ENCODE data around the gene ABCC11. TPM values are rescaled to one million over a fixed set of nuclear protein-coding genes. Genes with fewer than 3 reads are reported as not detected.

Gene ABCC11
- total and polyA plus RNA-seq, 2 of the 13 experiments (the other 11 are each of a cell fraction or from before 2014, with no cell fraction given): 1.0 to 1.4 TPM

- Histone ChIP-seq H2AFZ (ENCODE audit: low read length) (peak overlapping the region; percentile 75), H3K9ac (ENCODE audit: insufficient read depth, low read depth, low read length) (no peak overlapping the region), H3K79me2 (ENCODE audit: insufficient read depth, low read length) (no peaks in the 10 kb centered on the region), H3K27ac (ENCODE audit: extremely low read length, insufficient read depth, low read length) (no peak overlapping the region), H3K27me3 (ENCODE audit: control insufficient read depth in 1 of 2, insufficient read depth in 2 of 2, low read length in 2 of 2) (no peaks in the 10 kb centered on the region), H3K4me2 (ENCODE audit: low read depth, low read length) (peak overlapping the region; percentile 55), H3K4me1 (ENCODE audit: insufficient read depth, low read length) (peaks cover 20% of the 10 kb centered on the region), H4K20me1 (ENCODE audit: insufficient read depth, low read length) (no peaks in the 10 kb centered on the region), H3K4me3 (replicated peaks in 1 of 3; ENCODE audit: insufficient read depth in 1 of 3, low read depth in 2 of 3, low read length in 3 of 3) (no peak overlapping the region; a peak in 1 of 6 replicates), H3K9me3 (ENCODE audit: low read length) (no peaks in the 10 kb centered on the region), H3K36me3 (replicated peaks in 1 of 2; ENCODE audit: control insufficient read depth in 1 of 2, insufficient read depth in 2 of 2, low read length in 2 of 2) (no peaks in the 10 kb centered on the region)
- in situ Hi-C loops (cut with HindIII; ENCODE audit: extremely low pct_ligation_motif_present, low pct_unique_long_range_greater_than_20kb) (no loop called here), intact Hi-C loops (cut with micrococcal nuclease; ENCODE audit: unreplicated experiment) (no loop called here)
- POLR2A ChIA-PET: interaction anchor here (1.1 to 1.2 kb wide), 3 partner anchors 11 to 51 kb away, joined by 4 to 11 read pairs (median 5); no protein-coding TSS in a partner anchor
- ATAC-seq: peak; percentile 74
- TF ChIP-seq GATAD2A (CRISPR knock-in tag; IDR thresholded peaks at IDR 0.05) (peak; percentile 31; the same call in 1 of the 2 replicates), HNF4G (IDR thresholded peaks at IDR 0.05; ENCODE audit: borderline replicate concordance, low read depth, low read length) (peak; percentile 11; the same call in 1 of the 2 replicates), HNF4G (CRISPR knock-in tag; IDR thresholded peaks at IDR 0.05; ENCODE audit: borderline replicate concordance, low read depth) (no peak), SMC3 (IDR thresholded peaks at IDR 0.05; ENCODE audit: low read length) (peak; percentile 31; the same call in 1 of the 2 replicates), NR2F6 (IDR thresholded peaks at IDR 0.05) (peak; percentile 43; the same call in 1 of the 2 replicates), NR2F6 (CRISPR knock-in tag; IDR thresholded peaks at IDR 0.05) (no peak), CREB1 (IDR thresholded peaks at IDR 0.05) (no peak), CREB1 (CRISPR knock-in tag; IDR thresholded peaks at IDR 0.05) (peak; percentile 17; the same call in 1 of the 2 replicates), ATF4 (CRISPR knock-in tag; IDR thresholded peaks at IDR 0.05) (peak in 1 of 2 experiments; percentile 62; a peak in 2 of 4 replicates), ZNF225 (CRISPR knock-in tag; IDR thresholded peaks at IDR 0.05) (no peak), FOXA3 (CRISPR knock-in tag; IDR thresholded peaks at IDR 0.05) (peak; percentile 46), FOXA1 (IDR thresholded peaks at IDR 0.05) (no peak), FOXA1 (CRISPR knock-in tag; IDR thresholded peaks at IDR 0.05) (peak; percentile 40; the same call in 1 of the 2 replicates), ZNF75D (CRISPR knock-in tag; IDR thresholded peaks at IDR 0.05; ENCODE audit: borderline replicate concordance) (no peak), EP300 (IDR thresholded peaks at IDR 0.05; ENCODE audit: low read depth in 2 of 2, low read length in 2 of 2) (peak in 1 of 2 experiments; percentile 33; a peak in 2 of 4 replicates), EP300 (CRISPR knock-in tag; IDR thresholded peaks at IDR 0.05; ENCODE audit: borderline replicate concordance) (no peak), MZF1 (CRISPR knock-in tag; IDR thresholded peaks at IDR 0.05; ENCODE audit: borderline replicate concordance) (no peak), NR2F1 (CRISPR knock-in tag; IDR thresholded peaks at IDR 0.05) (peak in 1 of 2 experiments; percentile 63; a peak in 1 of 4 replicates), SOX6 (IDR thresholded peaks at IDR 0.05) (no peak), SOX6 (CRISPR knock-in tag; IDR thresholded peaks at IDR 0.05) (peak; percentile 57; the same call in 1 of the 2 replicates), MED1 (CRISPR knock-in tag; IDR thresholded peaks at IDR 0.05) (0 out of 2 replicates have a peak, but pooled peaks have one; percentile 22), ZNF562 (CRISPR knock-in tag; IDR thresholded peaks at IDR 0.05; ENCODE audit: borderline replicate concordance) (no peak)
- TF ChIP-seq, protein P1, sequence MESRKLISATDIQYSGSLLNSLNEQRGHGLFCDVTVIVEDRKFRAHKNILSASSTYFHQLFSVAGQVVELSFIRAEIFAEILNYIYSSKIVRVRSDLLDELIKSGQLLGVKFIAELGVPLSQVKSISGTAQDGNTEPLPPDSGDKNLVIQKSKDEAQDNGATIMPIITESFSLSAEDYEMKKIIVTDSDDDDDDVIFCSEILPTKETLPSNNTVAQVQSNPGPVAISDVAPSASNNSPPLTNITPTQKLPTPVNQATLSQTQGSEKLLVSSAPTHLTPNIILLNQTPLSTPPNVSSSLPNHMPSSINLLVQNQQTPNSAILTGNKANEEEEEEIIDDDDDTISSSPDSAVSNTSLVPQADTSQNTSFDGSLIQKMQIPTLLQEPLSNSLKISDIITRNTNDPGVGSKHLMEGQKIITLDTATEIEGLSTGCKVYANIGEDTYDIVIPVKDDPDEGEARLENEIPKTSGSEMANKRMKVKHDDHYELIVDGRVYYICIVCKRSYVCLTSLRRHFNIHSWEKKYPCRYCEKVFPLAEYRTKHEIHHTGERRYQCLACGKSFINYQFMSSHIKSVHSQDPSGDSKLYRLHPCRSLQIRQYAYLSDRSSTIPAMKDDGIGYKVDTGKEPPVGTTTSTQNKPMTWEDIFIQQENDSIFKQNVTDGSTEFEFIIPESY (CRISPR knock-in tag; IDR thresholded peaks at IDR 0.05): 0 out of 2 replicates have a peak, but pooled peaks have one; percentile 7
- WGBS (ENCODE audit: low lambda C conversion rate): 5% methylated on average over 6 of the region's 6 CpGs
- peak; percentile 24 for DNase-seq (ENCODE audit: low spot score)
- FAIRE-seq: peak; percentile 18
- BruUV-seq (replicated peaks): no TSS peak
- CTCF ChIA-PET (ENCODE audit: low intra/inter-chr PET ratio, low total read pairs): no interaction called here
These were observed 31.6 kb downstream of the ABCC11 start for GRCh38 chr16:48215738-48216137.

Data from HepG2 (cell line).